Body of pancreas (tissue), 4 donors: Measurements from ENCODE around the gene PCCA.

ENCODE experiments used
- CTCF ChIP-seq, 7 experiments: fragments of 450-650 bp in 4 of 7; fragments of 200-600 bp in 3 of 7; sonication (generic) in 3 of 7; IDR thresholded peaks; one replicate each; pipeline ENCODE4 v1.5.1; 2016 to 2019; ENCODE audit warnings: antibody characterized with exemption in 7 of 7
- POLR2A ChIP-seq, 3 donors: fragments of 450-650 bp; IDR thresholded peaks; one replicate each; pipeline ENCODE4 v1.6.1; 2016; ENCODE audit warnings: antibody characterized with exemption in 3 of 3, mild to moderate bottlenecking in 2 of 3

- TF ChIP-seq CTCF (IDR thresholded peaks at IDR 0.05) (no peak), POLR2A (IDR thresholded peaks at IDR 0.05) (no peak)
Observed at GRCh38 chr13:100363285-100363711, 274.4 kb downstream of the PCCA start.
